IMR-90 (cell line): ENCODE data around the gene RHOF. TPM values are rescaled to one million over a fixed set of nuclear protein-coding genes. Genes with fewer than 3 reads are reported as not detected.

Experiments
- ATAC-seq: fragments of 200-7000 bp; cut with Tn5 transposase; 2 replicates; pipeline ENCODE4 v1.9.1; 2020; ENCODE audit warnings: low read depth, mild to moderate bottlenecking, moderate library complexity
- BruUV-seq: library from RNA; stranded (reverse); fragments of 400-500 nt; replicated peaks from 2 replicates; lab custom pipeline; 2021; lab: Mats Ljungman, UMichigan
- CTCF ChIA-PET: fragments of 300-600 bp; formaldehyde crosslinking; extraction: SDS; loops from one replicate; lab custom pipeline; 2021; ENCODE audit warnings: antibody characterized with exemption; lab: Yijun Ruan, JAX
- POLR2A ChIA-PET: fragments of 300-600 bp; sonication (Branson Sonifier 250); formaldehyde crosslinking; loops from one replicate; lab custom pipeline; 2022; ENCODE audit warnings: antibody characterized with exemption; ENCODE audit not compliant: unreplicated experiment; lab: Charles Lee
- DNase-seq: peaks from one replicate; pipeline ENCODE4 v3.0.0; 2013
- H2AFZ ChIP-seq: replicated peaks from 2 replicates; pipeline ENCODE3; 2013; ENCODE audit warnings: low read length, mild to moderate bottlenecking; ENCODE audit not compliant: poor library complexity
- H2AK5ac ChIP-seq: 2 replicates; pipeline ENCODE4 v1.6.1; 2013; ENCODE audit warnings: low read depth, low read length, inconsistent platforms
- H2AK9ac ChIP-seq: replicated peaks from 2 replicates; pipeline ENCODE3; 2013; ENCODE audit warnings: mild to moderate bottlenecking, low read depth, low read length, moderate library complexity; ENCODE audit not compliant: poor library complexity
- H2BK120ac ChIP-seq: 2 replicates; pipeline ENCODE4 v1.6.1; 2013; ENCODE audit warnings: low read depth, low read length, inconsistent platforms
- H2BK15ac ChIP-seq: 3 replicates; pipeline ENCODE4 v1.6.1; 2013; ENCODE audit warnings: low read depth, low read length, inconsistent platforms
- H2BK20ac ChIP-seq: 2 replicates; pipeline ENCODE4 v1.6.1; 2013; ENCODE audit warnings: low read depth, mild to moderate bottlenecking, inconsistent platforms, low read length, moderate library complexity
- H2BK5ac ChIP-seq: 2 replicates; pipeline ENCODE4 v1.6.1; 2013; ENCODE audit warnings: mild to moderate bottlenecking, low read depth, low read length, inconsistent platforms; ENCODE audit not compliant: poor library complexity, severe bottlenecking
- H3K14ac ChIP-seq: replicated peaks from 2 replicates; pipeline ENCODE4 v1.6.1; 2013; ENCODE audit warnings: low read depth, low read length, inconsistent platforms
- H3K18ac ChIP-seq: 2 replicates; pipeline ENCODE4 v1.6.1; 2013; ENCODE audit warnings: low read depth, low read length, control low read depth
- H3K23ac ChIP-seq: 2 replicates; pipeline ENCODE4 v1.6.1; 2013; ENCODE audit warnings: low read depth, low read length, inconsistent platforms
- H3K27ac ChIP-seq: 2 replicates; pipeline ENCODE4 v1.5.1; 2013; ENCODE audit warnings: mild to moderate bottlenecking, control low read depth, low read length; ENCODE audit not compliant: insufficient read depth
- H3K27me3 ChIP-seq: 2 replicates; pipeline ENCODE4 v1.6.1; 2013; ENCODE audit warnings: low read length; ENCODE audit not compliant: control insufficient read depth, insufficient read depth
- H3K36me3 ChIP-seq: 2 replicates; pipeline ENCODE4 v1.6.1; 2013; ENCODE audit warnings: low read length, mixed read lengths; ENCODE audit not compliant: control insufficient read depth, insufficient read depth
- H3K4ac ChIP-seq: 2 replicates; pipeline ENCODE4 v1.6.1; 2013; ENCODE audit warnings: low read depth, low read length, inconsistent platforms
- H3K4me1 ChIP-seq: 2 replicates; pipeline ENCODE4 v1.6.1; 2013; ENCODE audit warnings: low read length, mixed read lengths; ENCODE audit not compliant: control insufficient read depth, insufficient read depth
- H3K4me2 ChIP-seq: 2 replicates; pipeline ENCODE4 v1.6.1; 2013; ENCODE audit warnings: low read depth, mild to moderate bottlenecking, control low read depth, low read length, moderate library complexity
- H3K4me3 ChIP-seq: 2 replicates; pipeline ENCODE4 v1.5.1; 2013; ENCODE audit warnings: low read depth, mild to moderate bottlenecking, control low read depth, low read length, moderate library complexity; ENCODE audit not compliant: insufficient read depth
- H3K56ac ChIP-seq: 2 replicates; pipeline ENCODE4 v1.6.1; 2013; ENCODE audit warnings: low read length, inconsistent platforms; ENCODE audit not compliant: insufficient read depth; ENCODE audit errors: extremely low read depth
- H3K79me1 ChIP-seq, 2 experiments: 2 replicates each; pipeline ENCODE4 v1.6.1; 2013; ENCODE audit warnings: low read length in 2 of 2, inconsistent platforms in 1 of 2, low read depth in 1 of 2
- H3K9ac ChIP-seq: 2 replicates; pipeline ENCODE4 v1.6.1; 2013; ENCODE audit warnings: low read depth, low read length, control low read depth
- H3K9me1 ChIP-seq: 2 replicates; pipeline ENCODE4 v1.6.1; 2013; ENCODE audit warnings: low read length, inconsistent platforms; ENCODE audit not compliant: insufficient read depth
- H3K9me3 ChIP-seq: 2 replicates; pipeline ENCODE4 v1.6.1; 2013; ENCODE audit warnings: low read length; ENCODE audit not compliant: control insufficient read depth, insufficient read depth
- H4K20me1 ChIP-seq: 2 replicates; pipeline ENCODE4 v1.6.1; 2013; ENCODE audit warnings: low read length, inconsistent platforms; ENCODE audit not compliant: insufficient read depth
- H4K5ac ChIP-seq: 2 replicates; pipeline ENCODE4 v1.6.1; 2013; ENCODE audit warnings: mild to moderate bottlenecking, low read depth, low read length, control low read depth
- H4K8ac ChIP-seq, 2 experiments: 2 replicates each; pipeline ENCODE4 v1.6.1; 2013; ENCODE audit warnings: low read depth in 2 of 2, low read length in 2 of 2, control low read depth in 1 of 2, inconsistent platforms in 1 of 2
- H4K91ac ChIP-seq: 2 replicates; pipeline ENCODE4 v1.6.1; 2013; ENCODE audit warnings: low read depth, low read length, inconsistent platforms; ENCODE audit not compliant: insufficient read depth
- BHLHE40 ChIP-seq: fragments of 150-350 bp; IDR thresholded peaks from 2 replicates; pipeline ENCODE4 v1.6.1; 2016; ENCODE audit warnings: mild to moderate bottlenecking, low read depth, low read length
- CEBPB ChIP-seq: IDR thresholded peaks from 2 replicates; pipeline ENCODE4 v1.6.1; 2012; ENCODE audit warnings: low read depth, low read length, improper control_type of control experiment
- FOS ChIP-seq: fragments of 150-350 bp; IDR thresholded peaks from 2 replicates; pipeline ENCODE4 v1.6.1; 2016; ENCODE audit warnings: low read depth, low read length
- MXI1 ChIP-seq: IDR thresholded peaks from 2 replicates; pipeline ENCODE4 v1.6.1; 2012; ENCODE audit warnings: low read depth, mild to moderate bottlenecking, low read length, moderate library complexity, borderline replicate concordance
- NFE2L2 ChIP-seq: fragments of 150-350 bp; IDR thresholded peaks from 2 replicates; pipeline ENCODE4 v1.6.1; 2016; ENCODE audit warnings: low read depth, mild to moderate bottlenecking, low read length
- RAD21 ChIP-seq: IDR thresholded peaks from 2 replicates; pipeline ENCODE4 v1.6.1; 2012; ENCODE audit warnings: low read length, improper control_type of control experiment
- RCOR1 ChIP-seq: IDR thresholded peaks from 2 replicates; pipeline ENCODE4 v1.6.1; 2012; ENCODE audit warnings: mild to moderate bottlenecking, low read length, improper control_type of control experiment; ENCODE audit not compliant: insufficient replicate concordance
- RFX5 ChIP-seq: IDR thresholded peaks from 2 replicates; pipeline ENCODE4 v1.8.0; 2012; ENCODE audit warnings: low read depth, mild to moderate bottlenecking, low read length, moderate library complexity
- SMC3 ChIP-seq: fragments of 150-350 bp; IDR thresholded peaks from 2 replicates; pipeline ENCODE4 v1.6.1; 2016; ENCODE audit warnings: low read depth, mild to moderate bottlenecking, antibody characterized with exemption, low read length, moderate library complexity
- WGBS, 2 experiments: methylation state at CpG; one replicate each; pipeline versions ENCODE4 v1.1.5 to v1.1.7; 2013; ENCODE audit warnings: missing lambda C conversion rate in 2 of 2; ENCODE audit not compliant: insufficient read length in 1 of 2; ENCODE audit errors: extremely low coverage in 2 of 2; 5-methylcytosine and 5-hydroxymethylcytosine counted together
- dilution Hi-C: fragments of 300-500 bp; cut with HindIII; formaldehyde crosslinking; loops from one replicate; pipeline ENCODE4 v1.14.3; 2018; ENCODE audit warnings: low sequenced_read_pairs; ENCODE audit not compliant: unreplicated experiment
- in situ Hi-C: fragments of 300-500 bp; cut with MboI; formaldehyde crosslinking; loops from 3 replicates; pipeline ENCODE4 v1.14.3; 2019; ENCODE audit warnings: low sequenced_read_pairs, inconsistent platforms, mixed read lengths
- intact Hi-C: fragments of 100-400 bp; cut with micrococcal nuclease; formaldehyde crosslinking; loops from 2 replicates; pipeline ENCODE4 v1.10.0; 2022
- polyA plus RNA-seq, 3 experiments: library from polyadenylated mRNA; depleted of rRNA; stranded (reverse); fragments of >200 nt; gene quantifications; 2 replicates each; pipeline ENCODE4 v1.2.3, GENCODE V29; 2012; ENCODE audit warnings: low replicate concordance in 1 of 3
- total RNA-seq: library from RNA; depleted of rRNA; stranded (reverse); fragments of >200 nt; gene quantifications from 2 replicates; pipeline ENCODE4 v1.2.3, GENCODE V29; 2012
- TF ChIP-seq, protein P1 (sequence below): fragments of 150-350 bp; IDR thresholded peaks from 2 replicates; pipeline ENCODE4 v1.6.1; 2016; ENCODE audit warnings: low read depth, mild to moderate bottlenecking, low read length, moderate library complexity, borderline replicate concordance
- TF ChIP-seq, protein P2 (sequence below): conservative IDR thresholded peaks from 2 replicates; pipeline ENCODE4 v1.5.1; 2012; ENCODE audit warnings: mild to moderate bottlenecking, low read depth, low read length, improper control_type of control experiment
- TF ChIP-seq, protein P3 (sequence below): fragments of 150-350 bp; IDR thresholded peaks from 2 replicates; pipeline ENCODE4 v1.6.1; 2017; ENCODE audit warnings: mild to moderate bottlenecking, antibody characterized with exemption, low read length, low read depth

Gene RHOF
- total and polyA plus RNA-seq, 2 of the 4 experiments (the other 2 are of a cell fraction), result 3.0 to 5.1 TPM

DNA sequence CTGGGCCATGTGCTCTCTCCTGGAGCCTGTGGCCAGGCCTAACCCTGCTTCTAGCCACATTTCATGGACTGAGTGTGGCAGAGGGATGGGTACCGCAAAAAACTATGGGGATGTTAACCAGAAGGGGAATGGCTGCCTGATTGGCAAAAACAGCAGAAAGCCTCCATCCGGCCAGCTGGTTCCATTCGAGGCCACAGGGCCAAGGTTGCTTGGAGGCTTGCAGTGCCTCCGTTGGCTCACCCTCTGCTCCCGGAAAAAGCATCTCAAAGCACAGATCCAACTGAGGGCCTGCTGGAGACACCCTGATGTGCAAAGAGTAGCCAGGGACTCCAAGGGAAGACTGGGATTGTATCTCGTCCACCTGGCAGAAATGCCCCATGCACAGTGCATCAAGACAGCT lies 64.5 kb downstream of the RHOF start:
- Histone ChIP-seq H2AFZ (no peak overlapping the region), H3K9ac (no peak overlapping the region), H3K23ac (no peak overlapping the region), H3K4me1 (no peaks in the 10 kb centered on the region), H3K27me3 (no peaks in the 10 kb centered on the region), H2BK5ac (no peak overlapping the region), H4K91ac (no peak overlapping the region), H4K20me1 (peaks cover 12% of the 10 kb centered on the region), H3K9me1 (peaks cover 3% of the 10 kb centered on the region; the same call in 1 of the 2 replicates), H3K4me2 (no peak overlapping the region), H4K5ac (no peak overlapping the region), H3K36me3 (no peaks in the 10 kb centered on the region; the same call in 1 of the 2 replicates), H3K27ac (no peak overlapping the region), H3K4ac (no peak overlapping the region), H2AK5ac (no peak overlapping the region), H3K9me3 (no peaks in the 10 kb centered on the region), H3K56ac (no peak overlapping the region), H3K14ac (no peak overlapping the region), H2BK120ac (no peak overlapping the region), H3K18ac (no peak overlapping the region), H2BK20ac (no peak overlapping the region), H4K8ac (no peak overlapping the region), H2BK15ac (no peak overlapping the region), H3K4me3 (no peak overlapping the region), H3K79me1 (peaks cover 21 to 43% of the 10 kb centered on the region in 2 experiments), H2AK9ac (no peak overlapping the region)
- BruUV-seq, result no TSS peak
- TF ChIP-seq, protein P1, sequence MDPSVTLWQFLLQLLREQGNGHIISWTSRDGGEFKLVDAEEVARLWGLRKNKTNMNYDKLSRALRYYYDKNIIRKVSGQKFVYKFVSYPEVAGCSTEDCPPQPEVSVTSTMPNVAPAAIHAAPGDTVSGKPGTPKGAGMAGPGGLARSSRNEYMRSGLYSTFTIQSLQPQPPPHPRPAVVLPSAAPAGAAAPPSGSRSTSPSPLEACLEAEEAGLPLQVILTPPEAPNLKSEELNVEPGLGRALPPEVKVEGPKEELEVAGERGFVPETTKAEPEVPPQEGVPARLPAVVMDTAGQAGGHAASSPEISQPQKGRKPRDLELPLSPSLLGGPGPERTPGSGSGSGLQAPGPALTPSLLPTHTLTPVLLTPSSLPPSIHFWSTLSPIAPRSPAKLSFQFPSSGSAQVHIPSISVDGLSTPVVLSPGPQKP, result no peak
- TF ChIP-seq, protein P2, sequence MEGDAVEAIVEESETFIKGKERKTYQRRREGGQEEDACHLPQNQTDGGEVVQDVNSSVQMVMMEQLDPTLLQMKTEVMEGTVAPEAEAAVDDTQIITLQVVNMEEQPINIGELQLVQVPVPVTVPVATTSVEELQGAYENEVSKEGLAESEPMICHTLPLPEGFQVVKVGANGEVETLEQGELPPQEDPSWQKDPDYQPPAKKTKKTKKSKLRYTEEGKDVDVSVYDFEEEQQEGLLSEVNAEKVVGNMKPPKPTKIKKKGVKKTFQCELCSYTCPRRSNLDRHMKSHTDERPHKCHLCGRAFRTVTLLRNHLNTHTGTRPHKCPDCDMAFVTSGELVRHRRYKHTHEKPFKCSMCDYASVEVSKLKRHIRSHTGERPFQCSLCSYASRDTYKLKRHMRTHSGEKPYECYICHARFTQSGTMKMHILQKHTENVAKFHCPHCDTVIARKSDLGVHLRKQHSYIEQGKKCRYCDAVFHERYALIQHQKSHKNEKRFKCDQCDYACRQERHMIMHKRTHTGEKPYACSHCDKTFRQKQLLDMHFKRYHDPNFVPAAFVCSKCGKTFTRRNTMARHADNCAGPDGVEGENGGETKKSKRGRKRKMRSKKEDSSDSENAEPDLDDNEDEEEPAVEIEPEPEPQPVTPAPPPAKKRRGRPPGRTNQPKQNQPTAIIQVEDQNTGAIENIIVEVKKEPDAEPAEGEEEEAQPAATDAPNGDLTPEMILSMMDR, result no peak
- TF ChIP-seq RCOR1, result no peak
- TF ChIP-seq, protein P3, sequence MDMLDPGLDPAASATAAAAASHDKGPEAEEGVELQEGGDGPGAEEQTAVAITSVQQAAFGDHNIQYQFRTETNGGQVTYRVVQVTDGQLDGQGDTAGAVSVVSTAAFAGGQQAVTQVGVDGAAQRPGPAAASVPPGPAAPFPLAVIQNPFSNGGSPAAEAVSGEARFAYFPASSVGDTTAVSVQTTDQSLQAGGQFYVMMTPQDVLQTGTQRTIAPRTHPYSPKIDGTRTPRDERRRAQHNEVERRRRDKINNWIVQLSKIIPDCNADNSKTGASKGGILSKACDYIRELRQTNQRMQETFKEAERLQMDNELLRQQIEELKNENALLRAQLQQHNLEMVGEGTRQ, result no peak
- no peak for TF ChIP-seq MXI1
- no peak for TF ChIP-seq CEBPB
- no peak for TF ChIP-seq NFE2L2
- TF ChIP-seq SMC3, result no peak
- TF ChIP-seq RFX5, result no peak
- TF ChIP-seq FOS, result no peak
- no peak for TF ChIP-seq BHLHE40
- TF ChIP-seq RAD21, result no peak
- POLR2A ChIA-PET, result no interaction called here
- WGBS, 2 experiments, result 92% methylated on average over 5 of the region's 6 CpGs; no CpG with 5 or more reads in 1 of the 2 experiments
- DNase-seq, result no peak
- CTCF ChIA-PET, result interaction anchor here (1.5 kb wide), 1 partner anchor 9 kb away, joined by 3 read pairs; no protein-coding TSS in a partner anchor
- no peak for ATAC-seq
- intact Hi-C loops (no loop called here), dilution Hi-C loops (no loop called here), in situ Hi-C loops (no loop called here)
